Memory B cell (primary cell): ENCODE results near the gene TSPOAP1.

ENCODE experiments used
- ATAC-seq: fragments of 150-1000 bp; cut with Tn5 transposase; 2 replicates; pipeline ENCODE4 v1.10.0; 2021; ENCODE audit warnings: low read depth, mild to moderate bottlenecking, moderate library complexity
- DNase-seq, 2 donors: peaks; one replicate each; pipeline ENCODE4 v3.0.0; 2022; ENCODE audit warnings: low spot score in 2 of 2
- H3K27ac Mint-ChIP-seq: one replicate; pipeline ENCODE4 v1.8.0; 2022; ENCODE audit warnings: mild to moderate bottlenecking, moderate library complexity, mixed read lengths
- H3K27me3 Mint-ChIP-seq: one replicate; pipeline ENCODE4 v1.8.0; 2022; ENCODE audit warnings: mixed read lengths
- H3K36me3 Mint-ChIP-seq: one replicate; pipeline ENCODE4 v1.8.0; 2022; ENCODE audit warnings: mild to moderate bottlenecking, mixed read lengths
- H3K4me1 Mint-ChIP-seq: one replicate; pipeline ENCODE4 v1.8.0; 2022; ENCODE audit warnings: mixed read lengths
- H3K4me3 Mint-ChIP-seq: one replicate; pipeline ENCODE4 v1.8.0; 2022; ENCODE audit warnings: mild to moderate bottlenecking, moderate library complexity, mixed read lengths
- H3K9me3 Mint-ChIP-seq: one replicate; pipeline ENCODE4 v1.8.0; 2022; ENCODE audit warnings: mixed read lengths

The TSPOAP1 gene, protein sequence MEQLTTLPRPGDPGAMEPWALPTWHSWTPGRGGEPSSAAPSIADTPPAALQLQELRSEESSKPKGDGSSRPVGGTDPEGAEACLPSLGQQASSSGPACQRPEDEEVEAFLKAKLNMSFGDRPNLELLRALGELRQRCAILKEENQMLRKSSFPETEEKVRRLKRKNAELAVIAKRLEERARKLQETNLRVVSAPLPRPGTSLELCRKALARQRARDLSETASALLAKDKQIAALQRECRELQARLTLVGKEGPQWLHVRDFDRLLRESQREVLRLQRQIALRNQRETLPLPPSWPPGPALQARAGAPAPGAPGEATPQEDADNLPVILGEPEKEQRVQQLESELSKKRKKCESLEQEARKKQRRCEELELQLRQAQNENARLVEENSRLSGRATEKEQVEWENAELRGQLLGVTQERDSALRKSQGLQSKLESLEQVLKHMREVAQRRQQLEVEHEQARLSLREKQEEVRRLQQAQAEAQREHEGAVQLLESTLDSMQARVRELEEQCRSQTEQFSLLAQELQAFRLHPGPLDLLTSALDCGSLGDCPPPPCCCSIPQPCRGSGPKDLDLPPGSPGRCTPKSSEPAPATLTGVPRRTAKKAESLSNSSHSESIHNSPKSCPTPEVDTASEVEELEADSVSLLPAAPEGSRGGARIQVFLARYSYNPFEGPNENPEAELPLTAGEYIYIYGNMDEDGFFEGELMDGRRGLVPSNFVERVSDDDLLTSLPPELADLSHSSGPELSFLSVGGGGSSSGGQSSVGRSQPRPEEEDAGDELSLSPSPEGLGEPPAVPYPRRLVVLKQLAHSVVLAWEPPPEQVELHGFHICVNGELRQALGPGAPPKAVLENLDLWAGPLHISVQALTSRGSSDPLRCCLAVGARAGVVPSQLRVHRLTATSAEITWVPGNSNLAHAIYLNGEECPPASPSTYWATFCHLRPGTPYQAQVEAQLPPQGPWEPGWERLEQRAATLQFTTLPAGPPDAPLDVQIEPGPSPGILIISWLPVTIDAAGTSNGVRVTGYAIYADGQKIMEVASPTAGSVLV (N-terminal part only)

DNA sequence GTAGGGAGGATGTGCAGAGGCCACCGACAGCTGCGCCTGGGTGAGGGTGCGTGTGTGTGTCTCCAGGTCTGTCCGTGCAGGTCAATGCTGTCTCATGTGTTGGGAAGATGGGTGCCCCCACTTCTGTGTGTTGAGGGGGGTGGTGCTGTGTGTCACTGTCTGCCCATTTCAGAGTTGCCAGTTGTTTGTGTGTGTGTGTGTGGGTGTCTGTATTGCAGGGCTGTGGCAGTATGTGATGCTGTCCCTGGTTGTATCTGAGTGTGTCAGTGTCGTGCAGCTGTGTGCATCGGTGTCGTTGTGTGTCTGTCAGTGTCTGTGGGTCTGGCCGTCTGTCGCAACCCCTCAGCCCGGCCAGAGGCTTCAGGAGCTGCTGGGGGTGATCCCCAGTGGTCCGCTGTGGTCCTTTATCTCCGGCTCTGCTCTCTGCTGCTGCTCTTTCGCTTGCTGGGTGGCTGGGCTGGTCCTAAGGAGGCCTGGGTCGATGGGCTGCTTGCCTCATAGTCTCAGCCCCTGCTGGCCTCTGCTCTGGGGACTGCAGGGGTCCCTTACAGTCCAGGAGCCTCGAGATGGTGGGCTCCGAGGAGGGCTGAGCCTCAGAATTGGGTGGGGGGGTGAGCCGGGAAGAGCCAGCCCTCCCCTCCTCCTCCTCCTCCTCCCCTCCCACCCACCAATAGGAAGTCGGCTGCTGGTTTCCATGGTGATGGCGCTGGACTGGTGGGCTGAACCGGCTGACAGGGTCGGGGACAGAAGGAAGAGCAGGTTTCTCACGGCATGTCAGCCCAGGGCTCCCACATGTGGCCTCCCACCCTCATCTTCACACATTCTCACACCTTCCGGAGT, at the start of gene TSPOAP1:
Gene TSPOAP1 (minus strand): TSS at position 601 of the 840 bp plus-strand sequence. CDS start 875 bp downstream, outside the sequence.
- ATAC-seq: peak; percentile 9
- H3K9me3 Mint-ChIP-seq: no peaks in the 10 kb centered on the region
- peak within 1 kb of the TSS; percentile 97 for H3K4me3 Mint-ChIP-seq
- peak in 1 of 2 donors; percentile 62 for DNase-seq
- H3K36me3 Mint-ChIP-seq: peaks cover 24% of the 10 kb centered on the region
- H3K4me1 Mint-ChIP-seq: peaks cover 39% of the 10 kb centered on the region
- peak within 1 kb of the TSS; percentile 100 for H3K27ac Mint-ChIP-seq
- H3K27me3 Mint-ChIP-seq: no peaks in the 10 kb centered on the region

DNA sequence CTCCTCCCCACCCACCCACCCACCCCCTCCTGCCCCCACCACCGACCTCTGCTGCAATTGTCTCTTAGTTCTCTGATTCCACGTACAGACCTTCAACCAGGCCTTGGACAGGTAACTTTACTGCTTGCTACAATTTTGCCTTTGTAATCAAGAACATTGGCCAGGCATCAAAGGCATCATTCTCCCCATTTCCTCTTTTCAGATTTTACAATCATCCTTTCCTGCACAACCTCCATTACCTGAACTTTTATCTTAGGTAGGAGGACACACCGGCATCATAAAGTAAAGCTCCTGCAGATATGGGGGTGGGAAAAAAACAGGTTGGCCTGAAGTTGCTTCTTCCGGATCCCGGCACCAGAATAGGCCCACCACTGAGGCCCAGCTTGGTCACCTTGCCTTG, 49.1 kb upstream of the TSPOAP1 start:
- Mint-ChIP-seq H3K9me3 (no peaks in the 10 kb centered on the region), H3K4me1 (peaks cover 14% of the 10 kb centered on the region), H3K27ac (no peak overlapping the region), H3K27me3 (no peaks in the 10 kb centered on the region), H3K4me3 (no peak overlapping the region), H3K36me3 (no peaks in the 10 kb centered on the region)
- DNase-seq (no peak), ATAC-seq (no peak)

DNA sequence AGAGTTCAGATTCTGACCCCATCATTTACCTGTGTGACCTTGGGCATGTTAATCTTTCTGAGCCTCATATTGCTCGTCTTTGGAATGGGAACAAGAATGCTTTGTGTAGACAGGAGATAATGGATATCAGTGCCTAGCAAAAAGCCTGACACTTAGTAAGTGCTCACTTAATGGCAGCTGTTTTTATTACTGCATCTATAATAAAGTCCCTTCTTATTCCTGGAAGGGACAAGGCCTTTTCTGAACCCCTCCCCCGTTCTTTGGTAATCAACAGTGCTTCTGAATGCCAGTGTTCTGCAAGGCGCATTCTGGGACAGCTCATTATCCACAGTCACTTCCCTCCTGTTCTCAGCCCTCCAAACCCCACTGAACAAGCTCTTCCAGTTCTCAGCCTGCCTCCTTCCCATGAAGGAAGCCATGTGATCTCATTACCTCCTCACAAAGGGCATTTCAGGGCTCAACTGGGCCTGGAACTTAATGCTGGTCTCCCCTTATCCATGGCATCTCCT, 48.6 kb upstream of the TSPOAP1 start:
- Mint-ChIP-seq H3K27ac (no peak overlapping the region), H3K36me3 (no peaks in the 10 kb centered on the region), H3K4me1 (peaks cover 9% of the 10 kb centered on the region), H3K4me3 (no peak overlapping the region), H3K27me3 (no peaks in the 10 kb centered on the region), H3K9me3 (no peaks in the 10 kb centered on the region)
- DNase-seq: no peak
- no peak for ATAC-seq

DNA sequence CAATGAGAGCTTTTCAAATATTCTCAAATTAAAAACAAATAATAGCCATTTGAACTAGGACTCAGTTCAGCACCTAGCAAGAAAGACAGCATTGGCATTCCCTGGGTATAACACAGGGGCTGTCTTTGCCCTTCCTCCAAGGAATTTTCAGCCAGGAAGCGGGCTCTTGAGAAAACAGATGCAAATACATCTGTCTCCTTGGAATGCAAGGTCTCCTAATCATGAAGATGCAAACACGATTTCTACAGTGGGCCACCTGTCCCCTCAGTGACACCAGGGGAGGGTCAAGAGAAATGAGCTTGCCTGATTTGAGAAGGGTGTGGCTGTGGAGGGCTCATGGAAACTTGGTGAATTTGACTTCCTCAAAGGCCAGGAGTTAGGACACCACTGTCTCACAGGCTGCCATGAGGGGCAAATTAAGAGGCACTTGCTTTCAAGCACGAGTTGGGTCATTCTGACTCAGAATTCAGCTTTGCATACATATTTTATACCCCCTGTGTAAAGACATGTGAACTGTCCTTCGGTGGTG, 47.9 kb upstream of the TSPOAP1 start:
- peaks cover 5% of the 10 kb centered on the region for H3K4me1 Mint-ChIP-seq
- H3K27ac Mint-ChIP-seq: no peak overlapping the region
- H3K27me3 Mint-ChIP-seq: no peaks in the 10 kb centered on the region
- no peaks in the 10 kb centered on the region for H3K36me3 Mint-ChIP-seq
- H3K4me3 Mint-ChIP-seq: no peak overlapping the region
- no peaks in the 10 kb centered on the region for H3K9me3 Mint-ChIP-seq
- DNase-seq: no peak
- no peak for ATAC-seq

DNA sequence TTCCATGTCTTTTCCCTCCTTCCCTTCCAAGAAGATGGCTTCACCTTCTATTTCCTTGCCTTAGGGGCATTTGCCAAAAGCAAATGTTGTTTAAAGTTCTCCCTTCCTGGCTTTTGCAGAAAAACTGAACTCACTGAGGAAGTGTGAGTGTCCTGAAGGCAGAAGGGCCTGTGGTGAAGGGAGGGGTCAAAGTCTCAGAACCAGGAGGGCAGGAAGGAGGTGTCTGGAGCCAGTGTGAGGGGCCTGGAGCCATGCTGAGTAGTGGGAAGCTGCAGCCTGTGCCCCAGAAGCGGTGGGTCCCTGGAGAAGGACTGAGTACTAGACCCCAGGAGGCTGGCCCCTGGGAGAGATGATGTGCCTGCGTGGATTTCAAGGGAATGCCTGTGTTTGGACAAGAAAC, 47.2 kb upstream of the TSPOAP1 start:
- H3K9me3 Mint-ChIP-seq: no peaks in the 10 kb centered on the region
- peaks cover 3% of the 10 kb centered on the region for H3K4me1 Mint-ChIP-seq
- H3K27me3 Mint-ChIP-seq: no peaks in the 10 kb centered on the region
- ATAC-seq: no peak
- no peak overlapping the region for H3K27ac Mint-ChIP-seq
- no peak for DNase-seq
- no peak overlapping the region for H3K4me3 Mint-ChIP-seq
- no peaks in the 10 kb centered on the region for H3K36me3 Mint-ChIP-seq

DNA sequence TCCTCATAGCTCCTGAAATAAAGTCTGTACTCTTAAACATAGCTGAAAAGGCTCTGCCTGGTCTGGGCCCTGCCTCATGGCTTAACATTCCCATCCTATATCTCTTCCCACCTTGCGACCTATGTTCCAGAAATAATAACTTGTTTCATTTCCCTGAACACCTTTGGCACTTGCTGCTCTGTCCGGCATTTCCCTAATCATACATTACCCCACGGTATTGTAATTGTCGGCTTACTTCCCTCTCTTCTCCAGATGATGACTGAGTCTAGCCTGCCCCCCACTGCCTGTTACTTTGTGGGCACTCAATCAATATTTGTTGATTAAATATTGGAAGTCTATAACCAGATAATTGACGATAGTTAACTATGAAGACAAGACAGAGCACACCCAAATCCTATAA, 46.7 kb upstream of the TSPOAP1 start:
- Mint-ChIP-seq H3K27ac (no peak overlapping the region), H3K27me3 (no peaks in the 10 kb centered on the region), H3K9me3 (no peaks in the 10 kb centered on the region), H3K36me3 (no peaks in the 10 kb centered on the region), H3K4me1 (peaks cover 4% of the 10 kb centered on the region), H3K4me3 (no peak overlapping the region)
- peak; percentile 39 for ATAC-seq
- no peak for DNase-seq

DNA sequence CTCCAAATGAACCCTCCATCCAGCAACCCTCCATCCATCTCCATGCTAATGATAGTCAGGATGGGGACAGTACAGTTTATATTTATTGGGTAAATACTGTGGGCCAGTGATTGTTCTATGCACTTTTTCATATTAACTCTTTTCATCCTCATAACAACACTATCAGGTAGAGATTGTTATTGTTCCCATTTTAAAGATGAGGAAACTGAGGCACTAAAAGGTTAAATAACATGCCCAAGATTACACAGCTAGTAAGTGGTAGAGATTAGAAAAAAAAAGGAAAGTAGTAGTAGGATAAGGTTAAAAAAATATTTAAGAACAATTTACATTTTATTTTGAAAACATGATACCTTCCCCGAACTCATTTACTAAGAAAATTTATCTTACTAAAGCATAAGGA, 45.3 kb upstream of the TSPOAP1 start:
- no peak for DNase-seq

DNA sequence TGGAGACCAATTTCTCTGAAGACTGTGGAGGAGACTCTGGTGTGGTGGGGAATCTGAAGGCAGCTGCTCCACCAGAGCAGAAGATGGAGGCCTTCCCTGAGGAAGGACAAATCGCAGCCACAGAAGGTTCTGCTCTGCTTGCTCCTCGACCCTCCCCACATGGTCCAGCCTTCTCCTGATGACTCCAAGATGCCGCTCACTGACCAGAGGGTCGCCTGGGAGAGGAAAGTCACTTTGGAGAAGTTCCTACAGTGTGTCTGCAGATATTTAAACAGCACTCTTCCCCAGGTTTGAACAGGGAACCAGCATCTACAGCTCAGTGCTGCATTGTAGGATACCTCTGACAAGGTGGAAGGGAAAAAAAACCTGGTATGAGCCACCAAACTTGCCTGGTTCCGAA, 44.4 kb upstream of the TSPOAP1 start:
- no peak for DNase-seq
- H3K4me3 Mint-ChIP-seq: no peak overlapping the region
- no peaks in the 10 kb centered on the region for H3K27me3 Mint-ChIP-seq
- H3K27ac Mint-ChIP-seq: no peak overlapping the region
- H3K36me3 Mint-ChIP-seq: no peaks in the 10 kb centered on the region
- peaks cover 14% of the 10 kb centered on the region for H3K4me1 Mint-ChIP-seq
- no peaks in the 10 kb centered on the region for H3K9me3 Mint-ChIP-seq
- ATAC-seq: no peak

More for the DNA sequence above, 45.3 kb upstream of the TSPOAP1 start:
- no peaks in the 10 kb centered on the region for H3K36me3 Mint-ChIP-seq
- no peaks in the 10 kb centered on the region for H3K9me3 Mint-ChIP-seq
- H3K4me1 Mint-ChIP-seq: peaks cover 13% of the 10 kb centered on the region
- no peak overlapping the region for H3K27ac Mint-ChIP-seq
- ATAC-seq: no peak
- no peaks in the 10 kb centered on the region for H3K27me3 Mint-ChIP-seq
- H3K4me3 Mint-ChIP-seq: no peak overlapping the region

DNA sequence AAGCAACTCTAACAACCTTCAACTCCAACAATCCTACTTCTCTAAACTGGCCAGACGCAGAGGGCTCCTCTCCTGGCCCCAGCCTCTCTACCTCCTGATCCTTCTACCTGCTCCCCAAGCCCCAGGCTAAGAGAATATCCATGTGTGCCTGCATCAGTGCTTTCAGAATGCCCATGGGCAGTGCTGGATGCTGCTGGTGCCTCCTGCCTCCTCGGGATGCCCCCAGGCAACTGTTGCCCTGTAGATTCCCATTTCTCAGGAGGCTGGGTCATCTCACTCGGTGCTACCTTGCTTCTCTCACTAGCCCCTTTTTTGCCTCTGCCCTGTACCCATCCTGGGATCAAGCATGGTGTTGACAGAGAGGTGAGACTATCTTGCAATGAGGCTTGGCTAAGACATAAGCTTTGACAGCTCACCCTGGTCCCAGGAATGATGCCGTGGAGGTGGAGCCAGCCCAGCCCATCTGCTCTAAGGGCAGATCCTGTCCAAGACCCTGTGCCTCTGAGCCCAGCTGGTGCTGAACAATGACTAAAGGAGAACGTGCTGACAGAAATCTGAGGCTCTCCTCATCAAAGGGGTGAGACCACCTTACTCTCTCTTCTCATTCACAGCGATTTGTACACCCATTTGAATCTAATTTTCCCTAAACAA, 42.8 kb upstream of the TSPOAP1 start:
- Mint-ChIP-seq H3K4me3 (no peak overlapping the region), H3K27me3 (no peaks in the 10 kb centered on the region), H3K27ac (no peak overlapping the region), H3K9me3 (no peaks in the 10 kb centered on the region), H3K36me3 (no peaks in the 10 kb centered on the region), H3K4me1 (peaks cover 12% of the 10 kb centered on the region)
- DNase-seq (no peak), ATAC-seq (no peak)

DNA sequence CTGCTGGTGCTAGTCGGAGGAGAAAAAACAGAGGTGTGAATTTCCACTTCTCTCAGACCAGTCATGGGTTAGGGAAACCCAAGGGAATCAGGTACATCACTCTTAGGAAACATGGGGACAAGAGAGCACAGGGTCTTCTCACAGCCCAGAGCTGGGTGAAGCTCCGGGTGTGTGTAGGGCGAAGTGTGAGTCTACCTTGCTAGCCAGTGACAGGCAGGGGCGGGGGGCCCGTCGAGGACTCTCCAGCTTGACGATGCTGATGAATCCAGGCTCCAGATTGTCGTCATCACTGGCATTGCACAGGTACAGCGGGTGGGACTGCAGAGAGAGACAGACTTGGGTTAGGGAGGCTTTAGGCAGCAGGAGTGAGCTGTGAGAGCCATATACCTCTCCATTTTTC, 42.1 kb upstream of the TSPOAP1 start:
- Mint-ChIP-seq H3K27ac (no peak overlapping the region), H3K4me1 (peaks cover 12% of the 10 kb centered on the region), H3K4me3 (peak overlapping the region; percentile 21), H3K27me3 (no peaks in the 10 kb centered on the region), H3K9me3 (no peaks in the 10 kb centered on the region), H3K36me3 (no peaks in the 10 kb centered on the region)
- DNase-seq: no peak
- no peak for ATAC-seq

DNA sequence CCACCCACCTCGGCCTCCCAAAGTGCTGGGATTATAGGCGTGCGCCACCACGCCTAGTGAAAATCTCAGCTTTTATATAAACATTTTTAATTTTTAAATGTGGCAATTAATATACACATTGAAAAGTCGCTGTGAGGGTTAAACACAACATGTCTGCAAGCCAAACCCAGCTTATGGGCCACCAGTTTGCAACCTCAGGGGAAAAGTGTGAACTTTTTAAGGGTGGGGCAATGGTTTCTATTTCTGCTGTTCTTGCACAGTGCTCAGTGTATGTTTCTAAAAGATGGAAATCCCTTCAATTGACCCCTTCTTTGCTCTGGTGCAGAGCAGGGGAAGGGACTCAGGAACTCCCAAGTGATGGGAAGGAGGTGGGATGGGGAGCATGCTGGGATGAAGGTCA, 41.7 kb upstream of the TSPOAP1 start:
- H3K9me3 Mint-ChIP-seq: no peaks in the 10 kb centered on the region
- no peaks in the 10 kb centered on the region for H3K27me3 Mint-ChIP-seq
- H3K36me3 Mint-ChIP-seq: no peaks in the 10 kb centered on the region
- peak overlapping the region; percentile 21 for H3K4me3 Mint-ChIP-seq
- peaks cover 12% of the 10 kb centered on the region for H3K4me1 Mint-ChIP-seq
- no peak for ATAC-seq
- DNase-seq: no peak
- H3K27ac Mint-ChIP-seq: no peak overlapping the region

DNA sequence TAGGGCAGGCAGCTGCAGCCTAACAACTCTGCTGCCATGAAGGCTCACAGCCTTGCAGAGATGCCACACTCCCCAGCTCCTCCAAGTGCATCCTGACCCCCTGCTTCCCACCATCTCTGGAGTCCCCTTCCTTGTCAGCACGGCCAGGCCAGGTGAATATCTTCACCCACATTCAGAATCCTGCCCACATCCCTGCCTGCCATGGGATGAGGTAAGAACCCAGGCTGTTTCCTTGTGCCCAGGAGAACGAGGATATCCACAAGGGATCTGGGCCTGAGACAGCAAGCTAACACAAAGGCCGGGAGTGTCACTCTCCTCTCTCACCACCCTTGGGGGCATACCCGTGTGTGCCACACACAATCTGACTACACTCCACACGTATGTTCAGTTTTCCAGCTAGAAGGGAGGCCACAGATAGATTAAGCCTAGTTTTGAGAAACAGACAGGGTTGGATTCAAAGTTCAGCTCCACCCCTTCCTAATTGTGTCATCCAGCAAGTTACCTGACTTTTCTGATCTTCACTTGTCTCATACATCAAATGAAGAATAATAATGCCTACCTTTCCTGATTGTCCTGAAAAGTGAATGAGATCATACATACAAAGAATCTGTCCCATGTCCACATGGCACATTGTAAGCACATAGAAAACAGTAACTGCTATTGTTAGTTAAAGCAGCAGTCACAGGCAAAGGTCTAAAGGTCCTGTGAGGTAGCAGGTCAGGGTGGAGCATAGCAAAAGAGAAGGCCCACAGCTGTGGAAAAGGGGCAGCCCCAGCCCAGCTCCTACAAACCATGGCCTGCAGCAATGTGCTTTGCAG, 40.8 kb upstream of the TSPOAP1 start:
- peaks cover 12% of the 10 kb centered on the region for H3K4me1 Mint-ChIP-seq
- ATAC-seq (peak; percentile 37), DNase-seq (no peak)
- H3K27me3 Mint-ChIP-seq: no peaks in the 10 kb centered on the region
- no peaks in the 10 kb centered on the region for H3K36me3 Mint-ChIP-seq
- H3K9me3 Mint-ChIP-seq: no peaks in the 10 kb centered on the region
- H3K4me3 Mint-ChIP-seq: no peak overlapping the region
- H3K27ac Mint-ChIP-seq: peak overlapping the region; percentile 51
